LHCN-M2 (cell line): Measurements from ENCODE around the gene ANKRD44. TPM values are rescaled to one million over a fixed set of nuclear protein-coding genes. Genes with fewer than 3 reads are reported as not detected.
A peak's percentile ranks its signal among the peaks of the same experiment; 100 is the strongest.
"Not testable (repeated sequence)": the region's sequence is repeated elsewhere in the genome, so short reads cannot be mapped to it uniquely, and the experiment has no call there.

Experiments
- DNase-seq: peaks from one replicate; pipeline ENCODE4 v3.0.0-alpha.2; 2012; ENCODE audit warnings: low read depth
- total RNA-seq: library from RNA; depleted of rRNA; stranded (reverse); fragments of >200 nt; gene quantifications from 2 replicates; pipeline ENCODE4 v1.2.3, GENCODE V29; 2014

Gene ANKRD44
- total RNA-seq, 1 experiment from 2014 or later = 4.0 TPM

DNA sequence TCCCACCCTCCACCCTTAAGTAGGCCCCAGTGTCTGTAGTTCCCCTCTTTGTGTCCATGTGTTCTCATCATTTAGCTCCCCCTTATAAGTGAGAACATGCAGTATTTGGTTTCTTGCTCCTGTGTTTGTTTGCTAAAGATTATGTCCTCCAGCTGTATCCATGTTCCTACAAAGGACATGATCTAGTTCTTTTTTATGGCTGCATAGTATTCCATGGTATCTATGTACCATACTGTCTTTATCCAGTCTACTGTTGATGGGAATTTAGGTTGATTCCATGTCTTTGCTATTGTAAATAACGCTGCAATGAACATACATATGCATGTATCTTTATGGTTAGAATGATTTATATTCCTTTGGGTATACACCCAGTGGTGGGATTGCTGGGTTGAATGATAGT is 233.9 kb downstream of the ANKRD44 start:
- DNase-seq = no peak

GRCh38 chr2:197075754-197076337 is 234.7 kb downstream of the ANKRD44 start:
- no peak for DNase-seq

DNA sequence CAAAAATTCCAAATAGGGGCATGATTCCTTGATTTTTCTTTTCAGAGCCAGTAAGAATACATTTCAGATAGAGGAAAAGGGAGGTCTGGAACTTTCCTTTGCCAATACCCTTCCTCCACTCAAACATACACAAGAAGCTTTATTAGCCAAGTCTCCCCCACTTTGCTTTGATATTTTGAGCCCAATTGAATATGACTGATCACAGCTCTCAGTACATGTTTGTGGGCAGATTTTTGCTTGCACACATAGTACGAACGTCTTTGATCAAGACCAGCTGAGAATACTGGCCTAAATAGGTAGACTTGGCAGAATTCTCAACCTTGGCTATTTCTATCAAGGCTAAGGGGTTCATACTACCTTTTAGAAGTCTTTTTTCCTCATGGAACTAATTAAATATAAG is 235.3 kb downstream of the ANKRD44 start:
- DNase-seq = no peak

DNA sequence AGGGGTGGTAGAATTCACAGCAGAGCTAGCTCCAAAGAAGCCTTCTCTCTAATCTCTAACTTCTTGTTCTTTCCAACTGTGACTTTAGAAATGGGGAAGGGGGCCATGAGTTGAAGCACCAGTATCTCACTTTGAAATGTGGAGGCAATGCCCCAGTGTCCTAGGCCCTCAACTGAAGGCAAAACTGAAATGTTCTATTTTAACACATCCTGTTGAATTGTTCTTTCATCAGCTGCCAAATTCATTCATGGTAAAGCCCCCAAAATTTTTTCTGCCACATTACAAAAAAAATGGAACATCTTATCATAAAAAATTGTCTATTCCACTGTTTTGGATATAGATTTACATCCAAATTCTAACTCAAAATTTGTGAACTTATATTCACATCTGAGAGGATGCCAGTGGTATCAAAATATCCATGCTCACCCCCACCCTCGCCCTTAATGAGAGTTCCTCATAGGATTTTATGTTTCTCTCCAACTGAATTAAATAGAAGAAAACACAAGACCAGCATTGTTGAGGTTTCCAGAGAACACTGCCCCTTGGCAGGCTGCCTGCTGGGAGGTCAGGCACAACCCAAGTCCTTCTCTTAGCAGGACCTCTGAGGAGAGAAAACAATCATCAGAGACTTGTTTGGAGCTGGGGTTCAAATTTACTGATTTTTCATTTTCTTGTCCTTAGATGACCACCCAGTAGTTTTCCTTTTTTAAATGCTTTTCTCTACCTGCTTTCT is 236.7 kb downstream of the ANKRD44 start:
- peak; percentile 59 for DNase-seq

DNA sequence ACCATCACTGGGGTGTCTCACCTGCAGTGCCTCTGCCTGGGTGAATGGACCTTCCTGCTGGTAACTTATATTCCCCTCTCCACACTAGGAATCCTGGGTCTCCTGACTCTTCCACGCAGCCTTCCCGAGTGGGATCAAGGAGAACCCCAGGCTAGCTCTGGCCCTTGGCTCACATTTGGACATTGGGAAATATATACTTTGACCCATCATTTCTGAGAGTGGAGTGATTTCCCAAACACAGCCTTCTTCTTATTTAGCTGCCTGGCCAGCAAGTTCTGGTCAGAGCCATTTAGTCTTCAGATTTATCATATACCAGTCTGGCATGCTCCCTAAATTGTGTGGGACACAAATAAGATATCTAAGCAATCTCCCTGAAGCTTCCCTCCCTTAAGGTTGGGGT is 237.3 kb downstream of the ANKRD44 start:
- DNase-seq = no peak

- DNase-seq = no peak
Measured at GRCh38 chr2:197072533-197072932, 238.0 kb downstream of the ANKRD44 start.

DNA sequence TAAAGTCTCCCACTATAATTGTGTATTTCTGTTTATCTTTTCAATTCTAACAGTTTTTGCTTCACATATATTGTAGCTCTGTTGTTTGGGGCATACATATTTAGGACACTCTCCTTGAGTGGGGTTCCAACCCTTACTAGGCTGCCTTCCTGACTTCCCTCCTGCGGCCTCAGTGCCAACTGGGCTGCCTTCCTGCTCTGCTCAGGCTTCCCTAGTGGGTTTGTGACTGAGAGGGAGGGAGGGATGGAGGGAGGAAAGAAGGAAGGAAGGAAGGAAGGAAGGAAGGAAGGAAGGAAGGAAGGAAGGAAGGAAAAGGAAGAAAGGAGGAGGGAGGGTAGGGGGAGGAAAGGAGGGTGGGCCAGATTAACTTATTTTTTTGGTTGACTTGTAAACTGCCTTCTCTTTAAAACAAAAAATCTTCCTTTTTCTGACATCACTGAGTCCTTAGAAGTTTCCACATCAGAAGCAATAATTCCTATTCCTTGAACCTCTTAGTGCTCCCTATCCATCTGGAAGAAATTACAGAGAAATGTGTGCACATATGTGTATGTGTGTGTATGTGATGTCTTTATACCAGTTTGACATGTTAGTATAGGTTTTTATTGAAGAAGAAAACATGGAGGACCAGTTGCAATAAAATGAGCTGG is 238.7 kb downstream of the ANKRD44 start:
- no peak for DNase-seq

- no peak for DNase-seq
Measured at GRCh38 chr2:197071213-197071612, 239.4 kb downstream of the ANKRD44 start.

DNA sequence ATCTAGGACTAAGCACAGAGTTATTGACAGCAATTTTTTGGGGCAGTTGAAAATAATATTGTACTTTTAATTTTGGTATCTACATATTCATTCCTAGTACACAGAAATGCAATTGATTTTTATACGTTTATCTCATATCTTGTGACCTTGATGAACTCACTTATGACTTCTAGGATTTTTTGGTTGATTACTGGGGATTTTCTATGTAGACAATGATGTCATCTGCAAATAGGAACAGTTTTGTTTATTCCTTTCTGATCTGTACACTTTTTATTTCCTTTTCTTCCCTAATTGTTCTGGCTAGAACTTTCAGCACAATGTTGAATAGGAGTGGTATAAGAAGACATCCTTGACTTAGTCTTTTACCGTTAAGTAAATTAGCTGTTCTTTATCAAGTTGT is 240.6 kb downstream of the ANKRD44 start:
- DNase-seq = no peak

DNA sequence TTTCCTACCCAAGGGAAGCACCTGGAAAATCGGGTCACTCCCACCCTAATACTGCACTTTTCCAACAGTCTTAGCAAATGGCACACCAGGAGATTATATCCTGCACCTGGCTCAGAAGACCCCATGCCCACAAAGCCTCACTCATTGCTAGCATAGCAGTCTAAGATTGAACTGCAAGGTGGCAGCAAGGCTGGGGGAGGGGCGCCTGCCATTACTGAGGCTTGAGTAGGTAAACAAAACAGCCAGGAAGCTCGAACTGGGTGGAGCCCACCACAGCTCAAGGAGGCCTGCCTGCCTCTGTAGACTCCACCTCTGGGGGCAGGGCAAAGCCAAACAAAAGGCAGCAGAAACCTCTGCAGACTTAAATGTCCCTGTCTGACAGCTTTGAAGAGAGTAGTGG is 248.0 kb downstream of the ANKRD44 start:
- DNase-seq = not testable (repeated sequence)

GRCh38 chr2:197059477-197059876 is 251.1 kb downstream of the ANKRD44 start:
- DNase-seq = no peak

DNA sequence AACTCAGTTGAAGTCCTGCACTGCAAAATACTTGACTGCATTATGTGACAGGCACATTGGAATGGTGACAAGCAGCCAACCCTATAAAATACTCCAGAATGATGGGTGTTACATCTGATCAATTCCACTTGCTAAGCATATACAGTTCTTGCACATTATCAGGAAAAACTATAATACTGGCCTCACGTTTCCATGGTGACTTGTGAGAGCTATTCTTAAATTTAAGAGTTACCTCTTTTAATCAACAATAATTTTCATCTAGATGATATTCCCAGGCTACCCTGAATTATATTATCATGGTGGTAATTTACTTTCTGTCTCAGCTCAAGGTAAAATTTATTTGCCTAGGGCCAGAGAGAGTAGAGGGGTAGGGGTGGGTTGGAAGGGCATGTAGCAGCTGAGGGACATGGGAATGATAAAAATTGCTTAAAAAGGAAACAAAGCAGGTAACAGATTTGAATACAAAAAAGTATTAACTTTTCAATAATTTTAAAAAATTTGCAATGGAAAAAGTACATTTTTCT is 251.7 kb downstream of the ANKRD44 start:
- DNase-seq = no peak

DNA sequence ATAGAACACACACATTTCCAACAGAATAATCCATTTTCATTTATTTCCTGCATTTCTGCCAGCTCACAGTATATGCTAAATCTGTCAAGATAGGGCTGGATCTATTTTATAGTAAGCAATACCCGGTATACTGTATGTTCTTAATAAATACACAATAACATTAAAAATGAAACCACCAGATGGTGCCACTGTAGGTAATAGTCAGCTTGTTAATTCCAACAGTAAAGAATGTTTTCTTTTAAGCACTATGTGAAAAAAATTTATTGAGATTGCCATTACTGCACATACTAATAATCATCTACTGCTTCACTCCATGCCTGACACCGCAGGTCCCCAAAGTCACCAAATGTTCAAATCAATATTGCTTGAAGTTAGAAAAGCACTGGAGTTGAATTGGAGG is 252.6 kb downstream of the ANKRD44 start:
- DNase-seq = no peak

DNA sequence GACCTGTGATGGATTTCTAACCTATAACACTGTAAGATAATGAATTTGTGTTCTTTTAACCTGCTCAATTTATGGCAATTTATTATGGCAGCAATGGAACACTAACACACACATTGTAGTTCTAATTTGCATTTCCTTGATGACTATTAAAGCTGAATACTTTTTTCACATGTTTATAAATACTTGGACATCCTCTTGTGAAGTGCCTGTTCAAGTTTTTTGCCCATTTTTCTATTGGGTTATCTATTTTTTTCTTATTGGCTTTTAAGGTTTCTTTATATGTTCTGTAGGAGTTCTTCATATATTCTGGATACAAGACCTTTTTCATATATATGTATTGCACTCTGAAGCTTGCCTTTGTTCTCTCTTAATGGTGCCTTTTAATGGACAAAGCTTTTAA is 255.5 kb downstream of the ANKRD44 start:
- no peak for DNase-seq

- DNase-seq = no peak
Measured at GRCh38 chr2:197054437-197054836, 256.1 kb downstream of the ANKRD44 start.

- no peak for DNase-seq
Measured at GRCh38 chr2:197052356-197052755, 258.2 kb downstream of the ANKRD44 start.

- no peak for DNase-seq
Measured at GRCh38 chr2:197045115-197045514, 265.5 kb downstream of the ANKRD44 start.

DNA sequence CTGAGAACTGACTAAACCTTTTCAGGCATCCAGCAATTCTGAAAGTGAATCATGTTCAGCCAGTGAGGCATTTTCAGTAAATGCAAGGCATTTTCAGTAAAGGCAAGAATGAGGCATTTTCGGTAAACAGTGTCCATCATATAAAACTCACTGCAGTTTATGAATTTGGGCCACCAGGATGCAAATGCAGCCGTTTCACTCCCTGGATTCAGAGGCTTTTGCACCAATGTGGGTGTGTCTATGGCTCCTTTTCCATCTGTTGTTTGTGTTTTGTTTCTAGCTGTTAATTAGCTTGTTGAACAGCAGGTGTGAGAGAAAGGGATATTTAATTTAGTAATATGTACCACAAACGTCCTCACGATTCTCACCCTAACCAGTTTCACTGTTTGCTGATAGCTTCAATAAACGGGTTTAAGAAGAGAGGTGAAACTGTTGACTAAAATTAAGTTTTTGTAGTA is 267.8 kb downstream of the ANKRD44 start:
- no peak for DNase-seq

DNA sequence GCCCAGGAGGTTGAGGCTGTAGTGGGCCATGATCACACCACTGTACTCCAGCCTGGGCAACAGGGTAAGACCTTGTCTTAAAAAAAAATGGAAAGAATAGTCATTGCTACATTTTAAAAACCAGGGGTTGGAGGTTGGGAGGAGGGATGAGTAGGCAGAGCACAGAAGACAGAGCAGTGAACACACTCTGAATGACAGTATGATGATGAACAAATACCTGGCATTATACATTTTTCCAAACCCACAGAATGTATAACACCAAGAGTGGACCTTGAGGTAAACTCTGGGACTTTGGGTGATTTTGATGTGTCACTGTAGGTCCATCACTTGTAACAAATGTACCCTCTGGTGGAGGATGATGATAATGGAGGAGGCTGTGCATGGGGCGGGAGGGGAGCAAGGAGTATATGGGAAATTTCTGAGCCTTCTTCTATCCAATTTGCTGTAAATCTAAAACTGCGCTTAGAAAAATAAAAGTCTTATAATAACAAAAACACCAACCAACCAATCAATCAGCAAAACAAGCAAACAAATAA is 272.6 kb downstream of the ANKRD44 start:
- DNase-seq = peak; percentile 7

GRCh38 chr2:197035002-197035401 is 275.6 kb downstream of the ANKRD44 start:
- DNase-seq = no peak

GRCh38 chr2:197034292-197034691 is 276.3 kb downstream of the ANKRD44 start:
- no peak for DNase-seq

DNA sequence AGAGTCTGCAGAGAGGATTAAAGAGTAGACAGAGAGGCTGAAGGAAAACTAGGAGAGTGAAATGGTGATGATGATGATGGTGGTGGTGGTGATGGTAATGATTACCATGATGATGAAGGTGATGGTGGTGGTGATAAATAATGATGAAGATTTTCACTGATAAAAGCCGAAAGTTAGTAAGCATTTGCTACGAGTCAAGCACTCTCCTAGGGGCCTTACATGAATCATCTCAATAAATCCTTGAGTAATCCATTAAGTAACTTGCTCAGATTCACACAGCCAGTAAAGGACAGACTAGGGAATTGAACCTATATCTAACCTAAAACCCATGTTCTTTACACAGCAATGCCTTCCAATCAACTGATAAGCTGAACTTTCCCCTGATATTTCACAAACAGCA is 277.4 kb downstream of the ANKRD44 start:
- no peak for DNase-seq
